H1 (cell line): Measurements from ENCODE around the gene MEF2A.

ENCODE experiments used
- EP300 ChIP-seq, 2 experiments: IDR thresholded peaks; 1 replicate in 1 of 2; 2 replicates in 1 of 2; pipeline ENCODE4 v1.6.1; 2011 to 2012; ENCODE audit warnings: low read depth in 2 of 2, low read length in 2 of 2, mild to moderate bottlenecking in 2 of 2, borderline replicate concordance in 1 of 2, inconsistent platforms in 1 of 2, moderate library complexity in 1 of 2
- NANOG ChIP-seq: IDR thresholded peaks from 2 replicates; pipeline ENCODE4 v1.6.1; 2011; ENCODE audit warnings: low read length, low read depth, mild to moderate bottlenecking, inconsistent platforms; ENCODE audit not compliant: insufficient read depth, poor library complexity, severe bottlenecking
- POLR2A ChIP-seq, 2 experiments: IDR thresholded peaks; 1 replicate in 1 of 2; 2 replicates in 1 of 2; pipeline ENCODE4 v1.6.1; 2011; ENCODE audit warnings: low read depth in 2 of 2, low read length in 2 of 2, mild to moderate bottlenecking in 2 of 2; ENCODE audit errors: control extremely low read depth in 1 of 2
- POLR2AphosphoS5 ChIP-seq: IDR thresholded peaks from 2 replicates; pipeline ENCODE4 v1.6.1; 2011; ENCODE audit warnings: low read depth, low read length
- SIX5 ChIP-seq: IDR thresholded peaks from 2 replicates; pipeline ENCODE4 v1.6.1; 2011; ENCODE audit warnings: mild to moderate bottlenecking, low read depth, low read length
- TBP ChIP-seq: IDR thresholded peaks from 2 replicates; pipeline ENCODE4 v1.6.1; 2011; ENCODE audit warnings: low read depth, low read length, improper control_type of control experiment
- ZNF274 ChIP-seq: IDR thresholded peaks from 2 replicates; pipeline ENCODE4 v1.7.0; 2012; ENCODE audit warnings: low read length, borderline replicate concordance; ENCODE audit errors: extremely low read depth
- TF ChIP-seq, protein P1 (sequence below), 3 experiments: IDR thresholded peaks; 1 replicate in 2 of 3; 2 replicates in 1 of 3; pipeline versions ENCODE4 v1.5.1 to v1.6.1; 2011; ENCODE audit warnings: low read length in 3 of 3, mild to moderate bottlenecking in 3 of 3, inconsistent platforms in 2 of 3, low read depth in 1 of 3, moderate library complexity in 1 of 3; ENCODE audit not compliant: insufficient read depth in 1 of 3; ENCODE audit errors: control extremely low read depth in 1 of 3

DNA sequence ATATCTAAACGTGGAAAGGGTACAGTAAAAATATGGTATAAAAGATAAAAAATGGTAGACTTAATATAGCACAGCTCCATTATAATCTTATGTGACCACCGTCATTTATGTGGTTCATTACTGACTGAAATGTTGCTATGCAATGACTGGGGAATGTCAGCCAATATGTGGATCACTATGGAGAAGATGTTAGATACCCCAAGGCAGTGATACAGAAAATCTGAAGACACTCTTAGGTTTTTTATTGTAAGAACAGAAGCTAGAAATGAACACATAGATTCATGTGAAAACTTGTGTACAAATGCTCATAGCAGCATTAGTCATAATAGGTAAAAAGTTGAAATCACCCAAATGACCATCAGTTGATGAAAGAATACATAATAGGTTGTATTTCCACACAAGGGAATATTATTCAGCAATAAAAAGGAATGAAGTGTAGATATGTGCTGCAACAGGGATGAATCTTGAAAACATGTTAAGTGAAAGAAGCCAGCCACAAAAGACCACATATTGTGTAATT lies 18.4 kb downstream of the MEF2A start:
- TF ChIP-seq, protein P1, sequence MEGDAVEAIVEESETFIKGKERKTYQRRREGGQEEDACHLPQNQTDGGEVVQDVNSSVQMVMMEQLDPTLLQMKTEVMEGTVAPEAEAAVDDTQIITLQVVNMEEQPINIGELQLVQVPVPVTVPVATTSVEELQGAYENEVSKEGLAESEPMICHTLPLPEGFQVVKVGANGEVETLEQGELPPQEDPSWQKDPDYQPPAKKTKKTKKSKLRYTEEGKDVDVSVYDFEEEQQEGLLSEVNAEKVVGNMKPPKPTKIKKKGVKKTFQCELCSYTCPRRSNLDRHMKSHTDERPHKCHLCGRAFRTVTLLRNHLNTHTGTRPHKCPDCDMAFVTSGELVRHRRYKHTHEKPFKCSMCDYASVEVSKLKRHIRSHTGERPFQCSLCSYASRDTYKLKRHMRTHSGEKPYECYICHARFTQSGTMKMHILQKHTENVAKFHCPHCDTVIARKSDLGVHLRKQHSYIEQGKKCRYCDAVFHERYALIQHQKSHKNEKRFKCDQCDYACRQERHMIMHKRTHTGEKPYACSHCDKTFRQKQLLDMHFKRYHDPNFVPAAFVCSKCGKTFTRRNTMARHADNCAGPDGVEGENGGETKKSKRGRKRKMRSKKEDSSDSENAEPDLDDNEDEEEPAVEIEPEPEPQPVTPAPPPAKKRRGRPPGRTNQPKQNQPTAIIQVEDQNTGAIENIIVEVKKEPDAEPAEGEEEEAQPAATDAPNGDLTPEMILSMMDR (IDR thresholded peaks at IDR 0.05; ENCODE audit: control extremely low read depth in 1 of 3, insufficient read depth in 1 of 3, low read depth in 1 of 3, low read length in 3 of 3) = no peak
- no peak for TF ChIP-seq NANOG
- no peak for TF ChIP-seq ZNF274
- no peak for TF ChIP-seq EP300 (IDR thresholded peaks at IDR 0.05; ENCODE audit: borderline replicate concordance in 1 of 2, low read depth in 2 of 2, low read length in 2 of 2)
- no peak for TF ChIP-seq POLR2A (IDR thresholded peaks at IDR 0.05; ENCODE audit: control extremely low read depth in 1 of 2, low read depth in 2 of 2, low read length in 2 of 2)
- TF ChIP-seq SIX5 = no peak
- no peak for TF ChIP-seq POLR2AphosphoS5
- TF ChIP-seq TBP = no peak
